Measurements from ENCODE around the gene RAP1GAP2.

RAP1GAP2 gene

DNA sequence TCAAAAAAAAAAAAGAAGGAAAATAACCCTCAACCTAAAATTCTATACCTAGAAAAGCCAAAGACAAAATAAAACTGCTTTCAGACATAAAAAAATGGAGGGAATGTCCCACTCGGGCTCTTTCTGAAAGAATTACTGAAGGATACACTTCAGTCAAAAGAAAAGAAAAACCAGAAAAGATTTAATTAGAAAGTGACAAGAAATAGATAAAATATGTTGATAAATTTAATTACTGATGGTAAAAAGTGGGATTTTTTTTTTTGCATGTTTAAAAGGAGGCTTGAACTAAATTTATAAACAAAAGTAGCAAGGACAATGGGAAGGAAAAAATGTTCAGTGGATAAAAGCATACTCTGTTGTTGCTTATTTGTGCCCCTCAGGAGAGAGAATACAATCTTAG, 178.1 kb downstream of the RAP1GAP2 start:
- H3K4me3 ChIP-seq (ENCODE audit: low read depth, low read length), result no peak overlapping the region
- H3K27ac ChIP-seq, result no peak overlapping the region
- H3K9me3 ChIP-seq (ENCODE audit: severe bottlenecking), result no peaks in the 10 kb centered on the region
- peaks cover 3% of the 10 kb centered on the region for H3K36me3 ChIP-seq
- H3K27me3 ChIP-seq (ENCODE audit: insufficient read depth, low read depth, severe bottlenecking), result no peaks in the 10 kb centered on the region
- TF ChIP-seq CTCF (IDR thresholded peaks at IDR 0.05; ENCODE audit: low read depth, low read length), result no peak
- no peak for DNase-seq

DNA sequence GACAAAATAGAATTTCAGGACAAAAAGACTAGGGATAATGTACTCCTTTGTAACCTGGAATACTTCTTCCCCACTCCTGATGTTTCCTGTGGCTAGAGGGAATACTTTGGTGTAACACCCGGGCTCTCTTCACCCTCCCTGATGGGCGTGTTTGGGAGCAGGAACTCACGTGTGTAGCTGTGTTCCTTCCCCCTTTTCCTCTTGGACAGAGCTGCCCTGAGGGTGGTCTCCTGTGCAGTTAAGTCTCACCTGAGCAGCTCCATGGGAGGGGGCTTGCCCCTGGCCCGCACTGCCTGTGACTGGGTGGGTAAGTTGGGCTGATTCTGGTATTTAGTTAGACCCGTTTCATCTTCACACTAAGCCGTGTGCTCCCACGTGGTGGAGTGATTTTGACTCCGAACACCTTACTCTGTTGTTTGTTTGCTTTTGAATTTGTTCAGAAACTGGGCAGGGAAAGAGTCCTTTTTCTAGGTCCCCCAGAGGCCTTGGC, 179.3 kb downstream of the RAP1GAP2 start:
- no peak overlapping the region for H3K4me3 ChIP-seq (ENCODE audit: low read depth, low read length)
- no peak for TF ChIP-seq CTCF (IDR thresholded peaks at IDR 0.05; ENCODE audit: low read depth, low read length)
- H3K36me3 ChIP-seq, result peaks cover 13% of the 10 kb centered on the region
- no peaks in the 10 kb centered on the region for H3K27me3 ChIP-seq (ENCODE audit: insufficient read depth, low read depth, severe bottlenecking)
- H3K27ac ChIP-seq, result no peak overlapping the region
- no peaks in the 10 kb centered on the region for H3K9me3 ChIP-seq (ENCODE audit: severe bottlenecking)
- no peak for DNase-seq

- no peak for DNase-seq
These were observed 180.9 kb downstream of the RAP1GAP2 start for GRCh38 chr17:2977157-2977556.

DNA sequence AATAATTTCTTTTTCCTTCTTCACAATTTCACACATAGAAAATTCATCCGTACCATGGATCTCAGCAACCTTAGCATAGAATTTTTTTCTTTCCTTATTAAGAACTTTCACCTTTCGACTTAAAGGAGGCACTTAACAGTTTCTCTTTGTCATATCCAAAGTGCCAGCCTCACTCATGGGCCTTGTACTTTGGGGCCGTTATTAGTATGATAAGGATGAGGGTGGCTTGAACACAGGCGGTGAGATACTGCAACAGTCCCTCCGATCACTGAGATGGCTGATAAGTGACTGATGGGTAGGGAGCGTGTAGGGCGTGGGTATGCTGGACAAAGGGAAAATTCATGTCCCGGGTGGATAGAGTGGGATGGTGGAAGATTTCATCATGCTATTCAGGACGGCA, 181.9 kb downstream of the RAP1GAP2 start:
- no peak overlapping the region for H3K4me3 ChIP-seq (ENCODE audit: low read depth, low read length)
- H3K27ac ChIP-seq, result no peak overlapping the region
- no peaks in the 10 kb centered on the region for H3K27me3 ChIP-seq (ENCODE audit: insufficient read depth, low read depth, severe bottlenecking)
- no peak for DNase-seq
- TF ChIP-seq CTCF (IDR thresholded peaks at IDR 0.05; ENCODE audit: low read depth, low read length), result no peak
- no peaks in the 10 kb centered on the region for H3K9me3 ChIP-seq (ENCODE audit: severe bottlenecking)
- H3K36me3 ChIP-seq, result peaks cover 37% of the 10 kb centered on the region

More at GRCh38 chr17:2977157-2977556, 180.9 kb downstream of the RAP1GAP2 start:
- Histone ChIP-seq H3K27ac (no peak overlapping the region), H3K27me3 (ENCODE audit: insufficient read depth, low read depth, severe bottlenecking) (no peaks in the 10 kb centered on the region), H3K4me3 (ENCODE audit: low read depth, low read length) (no peak overlapping the region), H3K9me3 (ENCODE audit: severe bottlenecking) (no peaks in the 10 kb centered on the region), H3K36me3 (peaks cover 29% of the 10 kb centered on the region)
- no peak for TF ChIP-seq CTCF (IDR thresholded peaks at IDR 0.05; ENCODE audit: low read depth, low read length)

GRCh38 chr17:2978991-2979390, 182.8 kb downstream of the RAP1GAP2 start:
- H3K9me3 ChIP-seq (ENCODE audit: severe bottlenecking), result no peaks in the 10 kb centered on the region
- no peak overlapping the region for H3K4me3 ChIP-seq (ENCODE audit: low read depth, low read length)
- H3K27me3 ChIP-seq (ENCODE audit: insufficient read depth, low read depth, severe bottlenecking), result no peaks in the 10 kb centered on the region
- no peak for TF ChIP-seq CTCF (IDR thresholded peaks at IDR 0.05; ENCODE audit: low read depth, low read length)
- H3K36me3 ChIP-seq, result peaks cover 39% of the 10 kb centered on the region
- no peak overlapping the region for H3K27ac ChIP-seq
- DNase-seq, result no peak

DNA sequence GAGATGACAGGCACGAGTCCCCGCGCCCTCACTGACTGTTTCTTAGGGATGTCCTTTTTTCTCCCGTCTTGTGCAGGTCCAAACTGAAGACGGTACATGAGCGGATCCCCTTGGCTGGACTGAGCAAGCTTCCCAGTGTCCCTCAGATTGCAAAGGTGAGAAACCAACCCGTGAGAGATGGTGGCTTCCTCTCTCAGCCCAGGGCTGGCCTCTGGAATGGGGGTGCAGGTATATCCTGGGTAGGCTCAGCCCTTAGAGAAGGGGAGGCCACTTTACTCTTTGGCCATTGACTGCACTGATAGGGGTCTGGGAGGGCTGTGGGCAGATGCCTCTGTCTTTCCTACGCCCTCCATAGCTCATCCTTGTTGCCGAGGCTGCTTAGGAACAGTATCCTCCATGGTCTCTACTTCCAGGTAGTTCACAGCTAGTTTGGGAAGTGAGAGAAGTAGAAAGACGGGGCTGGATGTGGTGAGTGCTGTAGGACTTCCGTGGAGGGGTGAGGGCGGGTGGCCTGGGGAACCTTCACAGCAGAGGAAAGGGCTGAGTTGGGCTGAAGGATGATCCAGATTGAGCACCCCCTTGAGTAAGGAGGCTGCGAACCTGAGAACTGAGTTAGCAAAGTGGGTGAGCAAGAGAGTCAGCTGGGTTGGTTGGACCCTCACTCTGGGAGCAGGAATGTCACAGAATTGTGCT, 184.1 kb downstream of the RAP1GAP2 start:
- no peak overlapping the region for H3K4me3 ChIP-seq (ENCODE audit: low read depth, low read length)

More for the DNA sequence above, 184.1 kb downstream of the RAP1GAP2 start:
- no peaks in the 10 kb centered on the region for H3K27me3 ChIP-seq (ENCODE audit: insufficient read depth, low read depth, severe bottlenecking)
- no peak for DNase-seq
- no peaks in the 10 kb centered on the region for H3K9me3 ChIP-seq (ENCODE audit: severe bottlenecking)
- TF ChIP-seq CTCF (IDR thresholded peaks at IDR 0.05; ENCODE audit: low read depth, low read length), result no peak
- H3K36me3 ChIP-seq, result peaks cover 49% of the 10 kb centered on the region
- no peak overlapping the region for H3K27ac ChIP-seq
